Astrocyte of the hippocampus (primary cell): ENCODE measurements around the gene NIN.

Source experiments
- DNase-seq: peaks from one replicate; pipeline ENCODE4 v3.0.0; 2011; ENCODE audit warnings: low read depth, low spot score

NIN gene

DNA sequence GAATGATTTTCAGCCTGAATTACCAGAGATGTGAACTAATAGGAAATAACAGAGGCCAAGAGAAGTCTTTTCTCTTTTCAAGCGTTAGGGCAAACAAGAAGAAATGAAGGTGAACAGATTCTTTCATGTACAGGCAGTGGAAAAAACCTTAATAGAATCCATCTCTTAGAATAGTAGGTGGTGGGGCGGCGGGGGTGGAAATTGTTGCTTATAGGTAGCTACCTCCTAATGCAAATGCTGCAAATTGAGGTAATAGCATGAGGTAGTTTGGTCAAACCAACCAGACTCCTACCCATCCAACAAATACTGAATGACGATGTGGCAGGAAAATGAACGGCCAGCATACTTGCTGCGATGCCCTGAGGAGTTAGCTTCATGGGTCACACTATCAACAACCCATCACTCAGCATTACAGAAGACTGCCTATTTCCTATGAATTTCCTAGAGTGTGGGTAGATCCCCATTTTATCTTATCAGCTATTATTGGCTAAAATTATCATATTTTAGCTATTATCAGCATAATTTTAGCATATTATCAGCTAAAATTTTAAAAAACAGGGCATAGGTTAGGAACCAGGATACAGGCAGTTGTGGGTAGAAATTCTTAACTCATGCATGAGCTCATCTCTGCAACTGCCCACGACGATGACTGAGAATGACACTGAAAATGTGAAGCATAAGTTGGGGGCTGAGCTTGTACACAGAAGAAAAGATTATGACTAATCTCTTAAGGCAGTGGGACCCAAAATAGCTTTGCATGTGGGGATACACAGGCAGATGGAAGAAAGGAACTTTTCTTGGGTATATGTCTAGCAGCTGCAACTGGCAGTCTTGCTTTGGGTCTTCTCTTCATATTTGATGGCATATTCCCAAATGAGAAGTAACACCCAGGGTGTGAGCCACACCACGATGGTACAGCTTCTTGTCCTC lies 68.7 kb downstream of the NIN start:
- DNase-seq = peak; percentile 47

DNA sequence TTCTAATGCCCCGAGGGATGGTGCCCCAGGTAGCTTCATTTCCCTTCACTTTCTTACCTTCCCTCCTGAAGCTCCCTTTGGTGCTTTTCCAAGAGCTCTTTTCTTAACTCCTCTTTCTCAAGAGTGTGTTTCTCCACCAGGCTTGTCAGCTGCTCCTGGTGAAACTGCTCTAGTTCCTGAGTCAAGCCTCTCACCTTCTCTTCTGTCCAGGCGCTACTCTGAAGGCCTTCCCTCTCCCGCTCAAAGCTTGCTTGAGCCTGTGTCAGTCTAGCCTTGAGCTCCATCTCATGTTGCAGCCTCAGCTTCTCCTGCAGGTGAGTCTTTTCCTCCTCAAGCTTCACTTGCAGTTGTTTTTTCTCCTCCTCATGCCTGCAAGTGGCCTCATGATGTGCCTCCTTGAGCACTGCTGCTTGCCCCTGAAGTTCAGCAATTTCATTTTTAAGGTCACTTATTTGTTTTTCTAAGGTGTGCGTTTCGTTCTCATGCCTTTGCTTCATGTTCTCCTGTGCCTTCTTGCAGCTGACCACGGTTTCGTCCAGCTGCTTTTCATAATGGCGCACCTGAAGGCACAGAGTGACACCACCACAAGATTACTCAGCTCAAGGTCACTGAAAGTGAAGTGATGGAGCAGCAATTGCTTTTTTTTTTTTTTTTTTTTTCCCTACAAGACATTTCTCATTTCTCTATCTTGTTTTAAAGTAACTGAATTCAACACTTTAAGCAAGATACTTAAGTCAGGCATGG lies 71.0 kb downstream of the NIN start:
- DNase-seq = no peak

- no peak for DNase-seq
These were observed 72.0 kb downstream of the NIN start for GRCh38 chr14:50758945-50759344.

DNA sequence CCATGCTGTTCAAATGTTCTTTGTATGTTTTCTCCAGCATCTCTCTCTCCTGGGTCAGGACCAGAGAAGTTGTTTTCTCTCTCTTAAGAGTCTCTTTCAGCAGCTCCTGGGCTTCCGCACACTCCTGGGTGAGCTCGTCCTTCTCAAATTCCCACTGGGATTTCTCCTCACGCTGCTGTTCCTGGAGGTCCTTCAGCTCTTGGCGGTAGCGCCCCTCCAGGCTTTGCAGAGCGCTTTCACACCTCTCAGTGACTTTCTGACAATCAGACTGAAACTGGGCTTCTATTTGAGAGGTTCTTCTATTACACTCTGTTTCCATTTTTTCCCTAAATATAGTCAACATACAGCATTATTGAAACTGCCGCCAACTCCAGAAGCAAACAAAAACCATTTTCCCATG lies 72.7 kb downstream of the NIN start:
- no peak for DNase-seq

- DNase-seq = no peak
These were observed 73.3 kb downstream of the NIN start for GRCh38 chr14:50757702-50758101.

GRCh38 chr14:50756300-50756699 lies 74.7 kb downstream of the NIN start:
- DNase-seq = no peak

DNA sequence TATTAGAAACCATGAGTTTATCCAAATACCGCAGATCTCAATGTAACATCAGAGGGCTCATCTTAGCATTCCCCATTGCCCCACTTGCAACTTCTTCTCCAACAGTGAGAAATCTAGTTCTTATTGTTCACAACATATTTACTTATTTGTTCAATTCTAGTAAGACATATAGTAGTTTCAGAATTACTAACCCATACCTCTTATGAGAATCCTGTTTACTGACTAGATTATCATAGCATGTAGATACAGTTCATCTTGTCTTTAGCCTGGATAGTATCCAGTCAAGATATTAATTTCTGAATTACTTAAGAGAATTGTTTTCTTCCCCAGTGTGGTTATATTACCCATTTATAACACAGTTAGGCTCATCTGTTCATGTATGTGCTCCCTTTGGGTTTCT lies 80.6 kb downstream of the NIN start:
- no peak for DNase-seq

GRCh38 chr14:50745401-50746058 lies 85.4 kb downstream of the NIN start:
- no peak for DNase-seq

DNA sequence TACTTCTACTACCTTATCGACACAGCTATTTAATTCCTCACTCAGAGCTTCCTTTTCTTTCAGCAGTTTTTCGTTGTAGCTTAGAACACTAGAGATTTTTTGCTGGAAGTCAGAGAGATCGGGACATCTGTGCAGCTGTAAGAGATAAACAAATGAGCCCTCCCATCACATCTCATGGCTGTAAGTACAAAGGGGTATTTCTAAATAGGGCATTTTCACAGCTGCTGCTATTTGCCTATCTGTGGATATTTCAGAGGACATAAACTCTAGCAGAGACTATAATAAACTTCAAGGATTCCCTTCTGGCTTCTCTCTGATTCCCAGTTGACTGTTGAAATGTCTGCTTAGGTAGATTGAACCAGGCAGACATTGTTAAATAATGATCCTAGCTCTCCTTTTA lies 86.7 kb downstream of the NIN start:
- DNase-seq = no peak

GRCh38 chr14:50741567-50741966 lies 89.4 kb downstream of the NIN start:
- DNase-seq = peak; percentile 39

- no peak for DNase-seq
These were observed 90.1 kb downstream of the NIN start for GRCh38 chr14:50740856-50741255.

GRCh38 chr14:50739186-50739585 lies 91.8 kb downstream of the NIN start:
- DNase-seq = no peak

DNA sequence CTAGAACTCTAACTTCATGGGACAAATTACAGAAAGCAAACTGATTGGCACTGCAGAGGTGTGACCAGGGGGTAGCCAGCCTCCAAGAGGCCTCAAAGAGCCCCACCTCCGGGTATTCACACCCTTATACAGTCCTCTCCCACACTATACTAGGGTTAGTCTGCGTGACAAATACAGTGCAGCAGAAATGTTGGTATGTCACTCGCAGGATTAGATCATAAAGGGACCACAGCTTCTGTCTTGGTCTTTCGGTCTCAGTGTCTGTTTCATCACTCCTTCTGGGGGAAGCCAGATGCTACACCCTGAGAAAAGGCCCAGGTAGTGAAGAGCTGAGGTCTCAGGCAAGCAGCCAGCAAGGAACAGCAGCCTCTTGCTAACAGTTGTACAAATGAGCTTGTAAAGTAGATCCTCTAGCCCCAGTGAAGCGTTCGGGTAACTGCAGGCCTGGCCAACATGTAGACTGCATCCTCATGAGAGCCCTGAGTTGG lies 94.0 kb downstream of the NIN start:
- no peak for DNase-seq

DNA sequence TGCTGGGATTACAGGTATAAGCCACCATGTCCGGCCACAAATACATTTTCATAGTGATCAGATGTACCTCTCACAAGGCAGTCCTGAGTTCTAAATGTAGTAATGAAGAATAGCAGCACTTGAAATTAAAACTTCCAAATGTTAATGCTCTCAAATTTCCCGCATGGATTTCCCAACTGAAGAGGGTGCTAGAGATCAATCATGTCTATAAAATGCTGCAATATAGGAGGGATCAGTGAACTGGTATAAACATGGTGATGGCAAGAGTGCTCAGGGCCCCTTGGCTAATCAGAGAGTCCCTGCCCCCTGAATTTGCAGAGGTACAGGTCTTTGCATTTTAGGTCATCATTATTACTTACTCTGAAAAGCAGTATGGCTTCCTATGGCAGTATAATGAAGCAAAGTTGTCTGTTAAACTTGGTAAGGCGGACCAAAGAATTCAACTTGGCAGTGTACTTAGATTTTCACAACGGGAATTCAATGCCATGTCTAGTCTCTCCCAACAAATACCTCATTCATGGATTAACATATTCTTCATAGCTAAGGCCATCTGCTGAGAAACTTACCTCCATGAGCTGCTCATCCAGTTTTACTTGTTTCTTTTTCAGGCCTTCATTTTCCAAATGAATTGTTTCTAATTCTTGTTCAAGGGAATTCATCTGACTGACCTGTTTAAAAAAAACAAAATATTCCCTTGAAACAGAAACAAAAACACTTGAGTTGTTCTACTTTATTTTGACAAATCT lies 95.8 kb downstream of the NIN start:
- peak; percentile 35 for DNase-seq

GRCh38 chr14:50733494-50733893 lies 97.5 kb downstream of the NIN start:
- no peak for DNase-seq

DNA sequence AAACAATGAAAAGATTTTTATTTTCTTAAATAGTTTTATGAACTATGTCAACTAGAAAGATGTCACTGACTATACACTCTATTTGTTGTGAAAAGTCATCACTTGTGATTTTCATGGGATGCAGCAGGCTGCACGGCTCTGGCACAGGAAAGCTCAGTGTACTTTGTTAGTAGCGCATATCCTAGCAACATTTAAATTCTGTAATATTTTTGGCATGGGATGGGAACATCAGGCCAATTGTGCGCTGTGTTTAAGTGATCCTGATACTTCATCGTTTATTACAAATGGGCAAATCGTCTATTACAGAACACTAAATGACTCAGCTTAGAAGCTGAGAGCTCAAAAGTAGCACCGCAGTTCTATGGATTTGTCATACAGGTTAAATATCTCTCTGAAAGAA lies 102.1 kb downstream of the NIN start:
- DNase-seq = no peak

DNA sequence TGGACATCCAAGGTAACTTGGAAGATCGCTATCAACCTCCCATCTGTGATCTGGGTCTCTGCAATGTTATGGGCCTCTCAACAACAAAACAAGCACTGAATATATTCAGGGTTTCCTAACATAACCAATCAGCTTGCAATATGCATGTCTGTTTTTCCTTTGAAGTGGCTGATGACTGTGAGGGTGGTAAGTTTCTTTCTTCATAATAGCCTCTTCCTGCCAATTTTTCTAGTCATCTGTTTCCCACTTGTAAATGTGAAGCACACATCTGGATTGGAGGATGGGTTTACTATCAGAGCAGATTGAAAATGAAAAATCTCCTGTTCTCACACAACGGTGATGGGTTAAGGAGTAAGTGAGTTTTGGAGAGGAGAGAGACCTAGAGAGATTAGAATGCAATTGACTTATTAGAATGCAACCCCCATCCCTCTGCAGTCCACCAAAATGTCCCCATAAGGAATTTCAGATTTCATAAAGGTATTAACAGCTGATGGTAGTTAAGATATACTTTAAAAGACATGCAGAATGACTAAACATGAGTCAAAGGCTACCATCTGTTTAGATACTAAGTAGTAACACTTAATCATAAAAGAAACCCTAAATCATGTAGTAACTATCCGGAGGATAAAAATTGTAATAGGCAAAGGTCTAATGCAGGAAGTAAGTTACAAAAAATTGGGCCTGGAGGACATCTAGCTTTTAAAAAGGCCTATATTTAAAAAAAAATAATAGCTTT lies 104.4 kb downstream of the NIN start:
- DNase-seq = peak; percentile 21

DNA sequence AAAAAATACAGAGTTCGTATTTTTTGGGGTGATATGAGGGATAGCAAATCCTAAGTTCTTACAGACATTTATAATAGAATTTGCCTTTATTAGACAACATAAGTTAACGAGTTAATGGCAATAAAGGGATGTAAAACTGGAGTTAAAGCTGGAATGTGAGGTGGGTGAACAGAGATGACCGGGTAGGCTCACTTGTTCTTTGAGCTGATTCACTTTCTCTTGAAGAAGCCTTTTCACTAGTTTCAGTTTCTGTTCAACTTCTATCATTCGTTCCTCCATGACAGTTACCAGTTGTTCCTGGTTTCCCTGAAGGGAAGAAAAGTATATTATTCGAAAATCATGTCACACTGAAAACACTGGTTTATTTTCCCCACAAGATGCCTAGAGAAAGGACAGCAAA lies 105.2 kb downstream of the NIN start:
- DNase-seq = no peak

GRCh38 chr14:50719911-50720759 lies 110.8 kb downstream of the NIN start:
- DNase-seq = peak; percentile 27

DNA sequence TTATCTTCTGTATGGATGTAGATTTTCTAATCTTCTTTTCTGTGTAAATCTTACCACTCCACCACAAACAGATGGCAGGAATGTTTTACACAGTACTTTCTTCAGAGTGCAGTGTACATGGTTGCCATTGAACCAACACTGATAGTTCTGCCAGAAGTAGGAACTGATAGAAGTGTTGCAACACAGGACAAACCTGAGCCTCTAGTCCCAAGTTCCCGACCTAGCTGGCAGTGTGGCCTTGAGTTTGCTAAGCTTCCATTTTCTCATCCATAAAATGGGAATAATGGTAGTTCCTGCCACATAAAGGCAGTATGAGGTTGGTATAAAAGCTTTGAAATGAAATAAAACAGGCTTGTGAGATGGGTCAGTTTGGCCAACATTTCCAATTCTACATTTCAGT lies 112.0 kb downstream of the NIN start:
- DNase-seq = no peak
